Forelimb muscle (tissue), 1 donor: ENCODE measurements around the gene ZNF282. TPM values are rescaled to one million over a fixed set of nuclear protein-coding genes. Genes with fewer than 3 reads are reported as not detected.
A peak's percentile ranks its signal among the peaks of the same experiment; 100 is the strongest.
"Not testable (repeated sequence)": the region's sequence is repeated elsewhere in the genome, so short reads cannot be mapped to it uniquely, and the experiment has no call there.

Experiments used
- DNase-seq: peaks from one replicate; pipeline ENCODE4 v3.0.0-alpha.2; 2013; ENCODE audit warnings: low read depth
- polyA plus RNA-seq: library from polyadenylated mRNA; unstranded; fragments of 120-200 nt; gene quantifications from one replicate; pipeline ENCODE4 v1.2.1, GENCODE V29; 2013; ENCODE audit not compliant: insufficient read length

Gene ZNF282
- polyA plus RNA-seq, 1 donor, result 18.4 TPM

- no peak for DNase-seq
These were observed 29.0 kb downstream of the ZNF282 start for GRCh38 chr7:149224352-149224751.

- DNase-seq, result no peak
These were observed 29.8 kb downstream of the ZNF282 start for GRCh38 chr7:149225106-149225505.

- DNase-seq, result no peak
These were observed 30.3 kb downstream of the ZNF282 start for GRCh38 chr7:149225656-149226055.

- not testable (repeated sequence) for DNase-seq
These were observed 31.0 kb downstream of the ZNF282 start for GRCh38 chr7:149226366-149226765.

GRCh38 chr7:149226840-149227494 lies 31.6 kb downstream of the ZNF282 start:
- no peak for DNase-seq

GRCh38 chr7:149228831-149229471 lies 33.6 kb downstream of the ZNF282 start:
- no peak for DNase-seq

- DNase-seq, result no peak
These were observed 34.2 kb downstream of the ZNF282 start for GRCh38 chr7:149229526-149229925.

- no peak for DNase-seq
These were observed 37.0 kb downstream of the ZNF282 start for GRCh38 chr7:149232362-149232761.

- DNase-seq, result not testable (repeated sequence)
These were observed 38.4 kb downstream of the ZNF282 start for GRCh38 chr7:149233655-149234204.

- no peak for DNase-seq
These were observed 42.2 kb downstream of the ZNF282 start for GRCh38 chr7:149237502-149237901.

GRCh38 chr7:149238051-149238450 lies 42.7 kb downstream of the ZNF282 start:
- DNase-seq, result no peak

GRCh38 chr7:149239345-149240143 lies 44.2 kb downstream of the ZNF282 start, which contains the start of gene ZNF212:
TSS of gene ZNF212 (plus strand) at chr7:149239651. CDS start at chr7:149239779, 128 bp downstream.
- peak; percentile 66 for DNase-seq

- no peak for DNase-seq
These were observed 45.3 kb downstream of the ZNF282 start for GRCh38 chr7:149240637-149241036.

- DNase-seq, result no peak
These were observed 46.4 kb downstream of the ZNF282 start for GRCh38 chr7:149241696-149242095.

GRCh38 chr7:149245244-149245643 lies 49.9 kb downstream of the ZNF282 start:
- DNase-seq, result no peak

GRCh38 chr7:149245744-149246143 lies 50.4 kb downstream of the ZNF282 start:
- no peak for DNase-seq

GRCh38 chr7:149248777-149249176 lies 53.4 kb downstream of the ZNF282 start:
- DNase-seq, result no peak

GRCh38 chr7:149250151-149250550 lies 54.8 kb downstream of the ZNF282 start:
- DNase-seq, result not testable (repeated sequence)

GRCh38 chr7:149251518-149251917 lies 56.2 kb downstream of the ZNF282 start:
- not testable (repeated sequence) for DNase-seq

GRCh38 chr7:149252378-149252777 lies 57.0 kb downstream of the ZNF282 start:
- no peak for DNase-seq

GRCh38 chr7:149253665-149254064 lies 58.3 kb downstream of the ZNF282 start:
- no peak for DNase-seq

- no peak for DNase-seq
These were observed 59.0 kb downstream of the ZNF282 start for GRCh38 chr7:149254181-149254858.
